Mesenchymal stem cell (in vitro differentiated cells and primary cell): Measurements from ENCODE around the gene IMMP2L.
A peak's percentile ranks its signal among the peaks of the same experiment; 100 is the strongest.

Experiments
- DNase-seq: peaks from one replicate; pipeline ENCODE4 v3.0.0-alpha.2; 2013
- H2AFZ ChIP-seq: one replicate; pipeline ENCODE4 v1.6.1; 2013; ENCODE audit warnings: low read depth, mild to moderate bottlenecking, control low read depth, inconsistent platforms, low read length, moderate library complexity
- H2AK5ac ChIP-seq: 2 replicates; pipeline ENCODE4 v1.6.1; 2013; ENCODE audit warnings: low read length, moderate library complexity, mild to moderate bottlenecking, inconsistent platforms; ENCODE audit not compliant: severe bottlenecking
- H2BK120ac ChIP-seq: one replicate; pipeline ENCODE4 v1.6.1; 2013; ENCODE audit warnings: low read depth, mild to moderate bottlenecking, inconsistent platforms, low read length, moderate library complexity
- H2BK12ac ChIP-seq, 2 experiments: one replicate each; pipeline ENCODE4 v1.6.1; 2013; ENCODE audit warnings: inconsistent platforms in 2 of 2, low read length in 2 of 2, mild to moderate bottlenecking in 2 of 2, moderate library complexity in 2 of 2, control low read depth in 1 of 2
- H2BK15ac ChIP-seq: one replicate; pipeline ENCODE4 v1.6.1; 2013; ENCODE audit warnings: mild to moderate bottlenecking, low read depth, inconsistent platforms; ENCODE audit not compliant: poor library complexity, severe bottlenecking
- H2BK5ac ChIP-seq: 2 replicates; pipeline ENCODE4 v1.6.1; 2013; ENCODE audit warnings: low read depth, mild to moderate bottlenecking, low read length, control low read depth, inconsistent platforms; ENCODE audit not compliant: poor library complexity, severe bottlenecking
- H3K14ac ChIP-seq, 2 experiments: one replicate each; pipeline ENCODE4 v1.6.1; 2013; ENCODE audit warnings: inconsistent platforms in 2 of 2, low read length in 2 of 2, control low read depth in 1 of 2, mild to moderate bottlenecking in 1 of 2, moderate library complexity in 1 of 2
- H3K18ac ChIP-seq, 2 experiments: one replicate each; pipeline ENCODE4 v1.6.1; 2013; ENCODE audit warnings: inconsistent platforms in 2 of 2, low read length in 2 of 2, control low read depth in 1 of 2, low read depth in 1 of 2, mild to moderate bottlenecking in 1 of 2
- H3K23ac ChIP-seq, 2 experiments: one replicate each; pipeline ENCODE4 v1.6.1; 2013; ENCODE audit warnings: inconsistent platforms in 2 of 2, low read length in 2 of 2, mild to moderate bottlenecking in 2 of 2, moderate library complexity in 2 of 2, control low read depth in 1 of 2
- H3K27ac ChIP-seq: 2 replicates; pipeline ENCODE4 v1.5.1; 2013; ENCODE audit warnings: mild to moderate bottlenecking, moderate library complexity, low read length, control low read depth, inconsistent platforms; ENCODE audit not compliant: poor library complexity, severe bottlenecking
- H3K27me3 ChIP-seq, 2 experiments: 2 replicates each; pipeline versions ENCODE4 v1.6.1 to v1.7.0; 2013; ENCODE audit warnings: low read length in 2 of 2, mild to moderate bottlenecking in 2 of 2, moderate library complexity in 2 of 2, control low read depth in 1 of 2, inconsistent platforms in 1 of 2; ENCODE audit not compliant: control insufficient read depth in 1 of 2, insufficient read depth in 1 of 2
- H3K36me3 ChIP-seq, 2 experiments: 2 replicates each; pipeline versions ENCODE4 v1.6.1 to v1.7.0; 2013; ENCODE audit warnings: low read length in 2 of 2, control low read depth in 1 of 2, inconsistent platforms in 1 of 2, low read depth in 1 of 2, mild to moderate bottlenecking in 1 of 2; ENCODE audit not compliant: insufficient read depth in 2 of 2, control insufficient read depth in 1 of 2
- H3K4ac ChIP-seq, 2 experiments: one replicate each; pipeline ENCODE4 v1.6.1; 2013; ENCODE audit warnings: inconsistent platforms in 2 of 2, low read length in 2 of 2, mild to moderate bottlenecking in 2 of 2, moderate library complexity in 2 of 2, control low read depth in 1 of 2, low read depth in 1 of 2
- H3K4me1 ChIP-seq: 2 replicates; pipeline ENCODE4 v1.6.1; 2013; ENCODE audit warnings: low read depth, low read length, control low read depth; ENCODE audit not compliant: control insufficient read depth, insufficient read depth
- H3K4me2 ChIP-seq: 2 replicates; pipeline ENCODE4 v1.6.1; 2013; ENCODE audit warnings: low read length, mild to moderate bottlenecking, inconsistent platforms; ENCODE audit not compliant: poor library complexity, severe bottlenecking
- H3K4me3 ChIP-seq, 2 experiments: 2 replicates each; pipeline versions ENCODE4 v1.5.1 to v1.7.0; 2013; ENCODE audit warnings: low read length in 2 of 2, mild to moderate bottlenecking in 2 of 2, control low read depth in 1 of 2, low read depth in 1 of 2; ENCODE audit not compliant: insufficient read depth in 1 of 2
- H3K79me1 ChIP-seq: replicated peaks from 2 replicates; pipeline ENCODE4 v1.6.1; 2013; ENCODE audit warnings: mild to moderate bottlenecking, control low read depth, low read length, inconsistent platforms; ENCODE audit not compliant: poor library complexity, severe bottlenecking
- H3K9ac ChIP-seq: 2 replicates; pipeline ENCODE4 v1.7.0; 2013; ENCODE audit warnings: mild to moderate bottlenecking, low read length, moderate library complexity
- H3K9me3 ChIP-seq: 2 replicates; pipeline ENCODE4 v1.7.0; 2013; ENCODE audit warnings: mild to moderate bottlenecking, low read length; ENCODE audit not compliant: control insufficient read depth
- H4K8ac ChIP-seq: one replicate; pipeline ENCODE4 v1.6.1; 2013; ENCODE audit warnings: inconsistent platforms, mild to moderate bottlenecking, low read length, moderate library complexity
- H4K91ac ChIP-seq: one replicate; pipeline ENCODE4 v1.6.1; 2013; ENCODE audit warnings: mild to moderate bottlenecking, low read length, inconsistent platforms
- WGBS: methylation state at CpG from one replicate; pipeline ENCODE4 v1.1.7; 2013; ENCODE audit warnings: mixed read lengths; 5-methylcytosine and 5-hydroxymethylcytosine counted together

The IMMP2L gene

GRCh38 chr7:111540199-111540815, 22.0 kb downstream of the IMMP2L start:
- H3K4ac ChIP-seq: no peak overlapping the region
- WGBS: 96% methylated on average over 5 of the region's 5 CpGs

GRCh38 chr7:111537134-111537533, 25.2 kb downstream of the IMMP2L start:
- Histone ChIP-seq H2BK120ac (no peak overlapping the region), H2AFZ (no peak overlapping the region), H2BK12ac (no peak overlapping the region), H3K9ac (no peak overlapping the region), H3K36me3 (no peaks in the 10 kb centered on the region), H3K4me1 (no peaks in the 10 kb centered on the region), H3K18ac (no peak overlapping the region), H2BK5ac (no peak overlapping the region), H3K4me2 (no peak overlapping the region), H2BK15ac (no peak overlapping the region), H3K9me3 (no peaks in the 10 kb centered on the region), H3K79me1 (no peaks in the 10 kb centered on the region), H3K27me3 (no peaks in the 10 kb centered on the region), H4K8ac (no peak overlapping the region), H3K14ac (no peak overlapping the region), H3K23ac (no peak overlapping the region), H3K27ac (no peak overlapping the region), H4K91ac (no peak overlapping the region), H2AK5ac (no peak overlapping the region), H3K4ac (no peak overlapping the region), H3K4me3 (no peak overlapping the region)
- DNase-seq: no peak
- WGBS: no CpG with 5 or more reads among the region's 1 CpG

More at GRCh38 chr7:111540199-111540815, 22.0 kb downstream of the IMMP2L start:
- H2BK120ac ChIP-seq: no peak overlapping the region
- no peaks in the 10 kb centered on the region for H3K36me3 ChIP-seq
- no peaks in the 10 kb centered on the region for H3K79me1 ChIP-seq
- no peak overlapping the region for H3K27ac ChIP-seq
- DNase-seq: no peak
- H4K8ac ChIP-seq: no peak overlapping the region
- no peaks in the 10 kb centered on the region for H3K9me3 ChIP-seq
- no peak overlapping the region for H2BK15ac ChIP-seq
- no peaks in the 10 kb centered on the region for H3K27me3 ChIP-seq
- no peak overlapping the region for H3K4me3 ChIP-seq
- H3K4me1 ChIP-seq: no peaks in the 10 kb centered on the region
- no peak overlapping the region for H3K14ac ChIP-seq
- no peak overlapping the region for H3K18ac ChIP-seq
- H3K23ac ChIP-seq: no peak overlapping the region
- H3K4me2 ChIP-seq: no peak overlapping the region
- no peak overlapping the region for H2BK5ac ChIP-seq
- no peak overlapping the region for H2AFZ ChIP-seq
- no peak overlapping the region for H2AK5ac ChIP-seq
- H3K9ac ChIP-seq: no peak overlapping the region
- no peak overlapping the region for H4K91ac ChIP-seq
- H2BK12ac ChIP-seq: no peak overlapping the region

DNA sequence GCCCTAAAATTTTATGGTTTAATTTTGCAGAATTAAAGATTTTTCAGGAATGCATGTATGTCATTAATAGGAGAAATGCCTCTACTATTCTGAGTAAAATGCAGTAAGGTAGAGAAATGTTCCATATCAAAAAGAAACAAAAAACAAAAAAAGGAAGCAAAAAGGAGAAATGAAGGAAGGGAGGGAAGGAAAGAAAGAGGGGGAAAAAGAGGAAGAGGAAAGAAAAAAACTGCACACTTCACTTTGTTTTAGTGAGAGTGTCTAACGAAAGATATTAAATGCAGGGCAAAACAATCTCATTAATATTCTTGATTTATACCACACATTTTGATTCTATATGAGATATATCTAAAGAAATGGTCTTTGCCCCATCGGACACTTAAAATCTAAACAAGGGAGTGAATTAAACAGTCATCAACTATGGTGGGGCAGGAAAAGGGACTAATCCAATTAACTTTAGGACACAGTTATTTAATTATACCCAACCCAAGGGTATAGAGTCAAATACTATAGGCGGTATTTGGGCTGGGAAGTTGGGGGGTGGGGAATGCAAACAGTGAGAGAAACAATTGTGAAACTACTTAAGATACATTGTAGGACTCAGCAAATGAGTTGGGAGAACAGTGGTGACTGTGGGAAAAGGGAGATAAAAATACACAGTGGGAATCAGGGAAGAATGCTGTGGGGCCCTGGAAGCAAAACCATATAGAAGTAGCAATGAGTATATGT, 27.0 kb downstream of the IMMP2L start:
- whole genome bisulfite sequencing: 96% methylated on average over 1 of the region's 3 CpGs
- H2BK12ac ChIP-seq: no peak overlapping the region
- no peaks in the 10 kb centered on the region for H3K79me1 ChIP-seq
- H3K18ac ChIP-seq: no peak overlapping the region
- H2BK15ac ChIP-seq: no peak overlapping the region
- DNase-seq: no peak
- H3K4me1 ChIP-seq: no peaks in the 10 kb centered on the region
- no peaks in the 10 kb centered on the region for H3K36me3 ChIP-seq
- H4K8ac ChIP-seq: no peak overlapping the region
- no peak overlapping the region for H3K27ac ChIP-seq
- no peak overlapping the region for H3K4me2 ChIP-seq
- no peak overlapping the region for H3K4ac ChIP-seq
- no peak overlapping the region for H2AFZ ChIP-seq
- no peak overlapping the region for H3K9ac ChIP-seq
- H3K14ac ChIP-seq: no peak overlapping the region
- no peaks in the 10 kb centered on the region for H3K27me3 ChIP-seq
- no peak overlapping the region for H3K23ac ChIP-seq
- no peak overlapping the region for H2BK120ac ChIP-seq
- no peak overlapping the region for H4K91ac ChIP-seq
- H2AK5ac ChIP-seq: no peak overlapping the region
- H3K4me3 ChIP-seq: no peak overlapping the region
- no peaks in the 10 kb centered on the region for H3K9me3 ChIP-seq
- H2BK5ac ChIP-seq: no peak overlapping the region

DNA sequence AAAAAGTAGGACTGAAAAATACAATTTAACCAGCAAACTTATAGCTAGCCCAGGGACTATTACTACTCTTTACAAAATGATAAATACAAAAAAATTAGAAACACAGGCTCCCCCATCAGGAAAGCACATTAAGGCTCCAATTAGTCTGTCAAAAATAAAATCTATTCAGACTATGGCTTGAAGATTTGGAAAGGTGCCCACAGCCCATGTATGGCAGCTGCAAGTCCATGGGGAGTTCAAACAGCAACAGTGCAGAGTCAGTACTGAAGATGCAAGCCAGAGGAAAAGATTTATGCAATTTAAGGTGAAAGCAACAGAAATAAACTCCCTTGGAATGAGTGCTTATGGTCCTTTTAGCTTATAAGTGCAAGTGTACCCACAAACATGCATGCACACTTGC, 29.7 kb downstream of the IMMP2L start:
- H3K23ac ChIP-seq: no peak overlapping the region
- no peak overlapping the region for H3K4ac ChIP-seq
- no peak overlapping the region for H2AFZ ChIP-seq
- no peak overlapping the region for H3K14ac ChIP-seq
- no peak overlapping the region for H2BK120ac ChIP-seq
- no peak overlapping the region for H3K27ac ChIP-seq
- no peak overlapping the region for H2AK5ac ChIP-seq
- no peaks in the 10 kb centered on the region for H3K4me1 ChIP-seq
- H3K4me3 ChIP-seq: no peak overlapping the region
- no peaks in the 10 kb centered on the region for H3K79me1 ChIP-seq
- H2BK5ac ChIP-seq: no peak overlapping the region
- no peak overlapping the region for H3K18ac ChIP-seq
- peak; percentile 8 for DNase-seq
- H2BK12ac ChIP-seq: no peak overlapping the region
- no peaks in the 10 kb centered on the region for H3K9me3 ChIP-seq
- no peaks in the 10 kb centered on the region for H3K36me3 ChIP-seq
- no peak overlapping the region for H4K91ac ChIP-seq
- no peak overlapping the region for H4K8ac ChIP-seq
- no peak overlapping the region for H3K4me2 ChIP-seq
- no peaks in the 10 kb centered on the region for H3K27me3 ChIP-seq
- no peak overlapping the region for H2BK15ac ChIP-seq
- no peak overlapping the region for H3K9ac ChIP-seq
